Measurements from ENCODE around the gene RPL37A.

RPL37A gene

DNA sequence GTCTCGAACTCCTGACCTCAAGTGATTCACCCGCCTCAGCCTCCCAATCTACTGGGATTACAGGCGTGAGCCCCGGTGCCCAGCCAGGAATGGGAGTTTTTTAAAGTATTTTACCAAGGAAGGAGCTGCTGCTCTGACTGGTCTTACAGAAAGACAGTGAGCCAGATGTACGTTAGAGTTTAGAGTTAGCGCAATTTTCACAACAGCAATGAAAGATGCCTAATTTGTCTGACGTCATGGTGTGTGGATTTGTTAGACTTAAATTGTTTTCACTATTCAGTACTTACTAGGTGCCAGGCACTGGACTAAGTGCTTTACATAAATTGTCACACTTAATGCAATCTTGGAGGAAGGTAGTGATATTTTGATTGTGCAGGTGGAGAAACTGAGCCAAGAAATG is 12.4 kb upstream of the RPL37A start:
- TF ChIP-seq, protein P1, sequence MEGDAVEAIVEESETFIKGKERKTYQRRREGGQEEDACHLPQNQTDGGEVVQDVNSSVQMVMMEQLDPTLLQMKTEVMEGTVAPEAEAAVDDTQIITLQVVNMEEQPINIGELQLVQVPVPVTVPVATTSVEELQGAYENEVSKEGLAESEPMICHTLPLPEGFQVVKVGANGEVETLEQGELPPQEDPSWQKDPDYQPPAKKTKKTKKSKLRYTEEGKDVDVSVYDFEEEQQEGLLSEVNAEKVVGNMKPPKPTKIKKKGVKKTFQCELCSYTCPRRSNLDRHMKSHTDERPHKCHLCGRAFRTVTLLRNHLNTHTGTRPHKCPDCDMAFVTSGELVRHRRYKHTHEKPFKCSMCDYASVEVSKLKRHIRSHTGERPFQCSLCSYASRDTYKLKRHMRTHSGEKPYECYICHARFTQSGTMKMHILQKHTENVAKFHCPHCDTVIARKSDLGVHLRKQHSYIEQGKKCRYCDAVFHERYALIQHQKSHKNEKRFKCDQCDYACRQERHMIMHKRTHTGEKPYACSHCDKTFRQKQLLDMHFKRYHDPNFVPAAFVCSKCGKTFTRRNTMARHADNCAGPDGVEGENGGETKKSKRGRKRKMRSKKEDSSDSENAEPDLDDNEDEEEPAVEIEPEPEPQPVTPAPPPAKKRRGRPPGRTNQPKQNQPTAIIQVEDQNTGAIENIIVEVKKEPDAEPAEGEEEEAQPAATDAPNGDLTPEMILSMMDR (IDR thresholded peaks at IDR 0.05; ENCODE audit: insufficient read depth, missing control alignments) = no peak
- DNase-seq (ENCODE audit: insufficient read length, low spot score) = no peak
- no peak for FAIRE-seq

DNA sequence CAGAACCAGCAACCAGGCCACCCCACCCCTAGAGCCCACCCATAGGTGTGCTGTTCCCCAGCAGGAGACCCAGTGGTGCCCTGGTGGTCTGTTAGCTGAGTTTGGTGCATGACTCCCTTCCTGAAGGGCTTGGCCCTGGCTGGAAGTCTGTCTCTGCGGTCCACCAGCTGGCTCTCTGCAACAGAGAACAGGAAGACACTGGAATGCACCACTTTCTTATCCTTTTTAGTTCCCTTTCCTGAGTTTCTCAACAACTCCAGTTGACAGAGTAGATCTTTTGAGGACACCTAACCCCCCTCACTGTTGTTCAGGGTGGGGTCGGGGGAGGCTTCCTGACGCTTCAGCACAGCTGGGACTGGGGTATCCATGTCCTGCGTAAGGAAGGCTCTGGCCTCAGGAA is 11.9 kb upstream of the RPL37A start:
- TF ChIP-seq, protein P1 (IDR thresholded peaks at IDR 0.05; ENCODE audit: insufficient read depth, missing control alignments) = no peak
- DNase-seq (ENCODE audit: insufficient read length, low spot score) (no peak), FAIRE-seq (no peak)

DNA sequence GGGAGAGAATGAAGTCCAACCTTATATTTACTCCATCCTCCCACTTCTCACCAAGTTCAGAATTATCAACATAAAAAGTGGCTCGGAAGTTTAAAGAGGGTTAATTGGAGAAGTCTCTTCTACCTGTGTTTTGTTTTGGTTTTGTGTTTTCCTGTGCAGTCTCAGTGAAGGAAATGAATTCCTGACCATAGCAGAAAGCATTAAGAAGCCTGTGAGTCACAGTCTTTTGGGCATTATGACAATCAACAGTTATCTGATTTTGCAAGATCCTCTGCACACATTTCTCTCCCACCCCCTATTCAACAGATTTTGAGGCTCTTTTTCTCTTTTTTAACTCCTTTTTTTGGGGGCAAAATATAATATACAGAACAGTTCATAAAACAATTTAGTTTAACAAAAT is 8.6 kb upstream of the RPL37A start:
- TF ChIP-seq, protein P1 (IDR thresholded peaks at IDR 0.05; ENCODE audit: insufficient read depth, missing control alignments) = no peak
- FAIRE-seq (no peak), DNase-seq (ENCODE audit: insufficient read length, low spot score) (no peak)

DNA sequence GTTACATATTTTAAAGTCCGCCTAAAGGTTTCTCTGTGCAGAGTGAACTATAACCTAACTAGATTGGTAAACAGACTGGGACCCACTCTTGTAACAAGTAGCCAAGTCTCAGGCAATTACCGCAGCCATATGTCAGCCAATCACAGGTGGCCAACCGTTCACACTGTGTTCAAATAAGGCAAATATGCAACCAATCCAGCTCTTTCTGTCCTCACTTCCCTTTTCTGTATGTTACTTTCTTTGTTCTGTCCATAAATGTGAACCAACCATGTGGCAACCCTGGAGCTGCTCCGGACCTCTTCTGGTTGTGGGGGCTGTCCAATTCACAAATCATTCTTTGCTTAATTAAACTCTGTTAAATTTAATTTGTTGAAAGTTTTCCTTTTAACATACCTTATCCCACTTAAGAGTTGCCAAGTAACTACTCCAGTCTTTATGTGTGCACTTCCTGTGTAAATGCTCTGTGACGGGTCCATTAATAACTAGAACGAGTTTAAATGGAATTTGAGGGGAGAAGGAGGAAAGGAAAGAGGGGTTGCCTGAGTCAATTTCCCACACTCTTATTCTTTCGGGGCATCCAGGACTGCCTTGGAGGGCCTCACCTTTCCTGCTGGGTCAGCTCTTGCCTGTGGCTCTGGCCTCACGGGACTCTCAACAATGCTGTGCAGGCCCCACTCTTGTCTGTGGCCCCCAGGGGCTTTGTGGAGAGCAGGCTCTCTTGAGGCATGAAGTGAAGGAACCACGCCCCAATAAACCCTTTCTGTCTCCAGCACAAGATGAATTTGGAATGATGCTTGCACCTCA is 6.6 kb upstream of the RPL37A start:
- DNase-seq (ENCODE audit: insufficient read length, low spot score) (no peak), FAIRE-seq (no peak)
- TF ChIP-seq, protein P1 (IDR thresholded peaks at IDR 0.05; ENCODE audit: insufficient read depth, missing control alignments) = no peak

DNA sequence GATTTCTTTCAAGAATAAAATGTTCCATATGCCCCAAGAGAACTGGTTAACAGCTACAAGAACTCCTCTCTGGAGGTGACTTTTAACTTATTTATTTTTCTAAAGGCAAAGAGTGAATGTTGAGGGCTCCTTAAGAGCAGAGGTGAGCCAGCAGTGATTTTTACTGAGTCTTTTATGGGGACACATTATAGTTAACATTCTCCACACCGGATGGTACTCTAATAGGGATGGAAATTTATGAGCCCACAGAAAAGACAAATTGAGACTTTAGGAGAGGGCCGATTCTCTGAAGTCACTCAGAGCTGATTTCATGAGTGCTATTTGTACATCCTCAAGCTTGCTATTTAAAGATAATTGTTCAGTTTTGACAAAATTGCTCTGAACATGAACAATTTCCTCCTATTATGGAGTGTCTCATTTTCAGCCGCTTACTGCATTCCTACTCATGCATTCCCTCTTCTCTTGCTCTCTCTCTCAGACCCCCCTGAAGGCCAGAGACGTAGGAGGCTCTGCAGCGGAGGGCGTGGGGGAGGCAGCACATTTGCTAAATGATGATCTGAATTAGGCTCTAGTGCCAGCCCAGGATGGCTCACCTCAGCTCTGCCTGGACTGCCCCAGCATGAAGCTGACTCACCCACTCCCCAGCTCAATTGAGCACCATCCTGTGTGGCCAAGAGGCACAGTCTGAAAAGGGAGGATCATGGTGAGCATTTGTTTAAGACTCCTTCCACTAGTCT is 5.9 kb upstream of the RPL37A start:
- TF ChIP-seq, protein P1 (IDR thresholded peaks at IDR 0.05; ENCODE audit: insufficient read depth, missing control alignments) = no peak
- DNase-seq (ENCODE audit: insufficient read length, low spot score) = no peak
- FAIRE-seq = no peak

DNA sequence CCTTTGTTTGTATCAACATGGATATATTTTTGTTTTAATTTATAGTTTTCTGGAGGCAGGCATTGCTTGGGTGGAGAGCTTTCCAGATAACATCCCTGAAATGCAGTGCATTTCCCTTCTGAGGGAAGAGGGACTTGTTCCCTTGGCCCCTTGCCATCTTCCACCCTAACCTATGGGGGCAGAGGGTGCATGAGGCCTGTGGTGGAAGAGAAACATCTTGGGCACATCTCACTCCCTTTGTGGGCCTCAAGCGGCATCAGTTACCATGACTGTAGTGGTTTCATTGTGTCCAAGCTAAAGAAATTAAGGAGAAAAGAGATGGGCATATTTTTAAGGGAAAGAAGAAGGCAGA is 5.3 kb upstream of the RPL37A start:
- no peak for DNase-seq (ENCODE audit: insufficient read length, low spot score)
- TF ChIP-seq, protein P1 (IDR thresholded peaks at IDR 0.05; ENCODE audit: insufficient read depth, missing control alignments) = no peak
- no peak for FAIRE-seq

DNA sequence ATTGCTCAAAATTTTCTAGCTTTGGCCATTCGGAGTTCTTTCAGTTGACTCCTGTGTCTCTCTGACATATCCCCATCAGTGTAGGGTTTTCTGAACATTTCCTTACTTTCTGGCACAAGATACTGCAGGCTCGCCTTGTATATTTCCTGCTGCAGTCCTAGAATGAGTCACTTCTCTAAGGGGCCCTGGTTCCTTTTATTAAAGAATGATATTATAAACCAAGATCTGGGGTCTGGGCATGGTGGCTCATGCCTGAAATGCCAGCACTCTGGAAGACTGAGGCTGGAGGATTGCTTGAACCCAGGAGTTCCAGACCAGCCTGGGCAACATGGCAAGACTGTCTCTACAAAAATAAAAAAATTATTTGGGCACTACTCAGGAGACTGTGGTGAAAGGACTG is 3.0 kb upstream of the RPL37A start:
- FAIRE-seq = no peak
- TF ChIP-seq, protein P1 (IDR thresholded peaks at IDR 0.05; ENCODE audit: insufficient read depth, missing control alignments) = no peak
- DNase-seq (ENCODE audit: insufficient read length, low spot score) = no peak
